GM12878 (cell line): ENCODE measurements around the gene BRI3BP. TPM values are rescaled to one million over a fixed set of nuclear protein-coding genes. Genes with fewer than 3 reads are reported as not detected.

Experiments
- ATAC-seq: fragments of 200-7000 bp; cut with Tn5 transposase; 3 replicates; pipeline ENCODE4 v1.9.1; 2020; ENCODE audit warnings: mild to moderate bottlenecking, moderate library complexity
- BruUV-seq: library from RNA; stranded (reverse); fragments of 400-500 nt; replicated peaks from 2 replicates; lab custom pipeline; 2021; lab: Mats Ljungman, UMichigan
- CTCF ChIA-PET: fragments of 300-600 bp; sonication (Branson Sonifier 250); formaldehyde crosslinking; extraction: SDS; loops from one replicate; lab custom pipeline; 2021; ENCODE audit warnings: inconsistent platforms; lab: Yijun Ruan, JAX
- POLR2A ChIA-PET: fragments of 350-600 bp; formaldehyde crosslinking; extraction: SDS; loops from one replicate; lab custom pipeline; 2021; ENCODE audit warnings: inconsistent platforms; lab: Charles Lee
- RAD21 ChIA-PET: fragments of 300-600 bp; sonication (Branson Sonifier 250); formaldehyde crosslinking; loops from one replicate; lab custom pipeline; 2023; ENCODE audit warnings: antibody characterized with exemption; ENCODE audit not compliant: unreplicated experiment; lab: Charles Lee
- SMC1A ChIA-PET: fragments of 300-600 bp; sonication (Branson Sonifier 250); formaldehyde crosslinking; loops from one replicate; lab custom pipeline; 2023; ENCODE audit not compliant: unreplicated experiment, uncharacterized antibody; lab: Charles Lee
- DNase-seq: peaks from one replicate; pipeline ENCODE4 v3.0.0-alpha.2; 2011; ENCODE audit warnings: low read depth, low spot score
- FAIRE-seq: peaks from 3 replicates; lab custom pipeline; 2011; peaks lifted over from hg19 to GRCh38; lab: Jason Lieb, UNC
- H2AFZ ChIP-seq: 2 replicates; pipeline ENCODE4 v1.6.0; 2011; ENCODE audit warnings: low read depth, low read length, control low read depth; ENCODE audit not compliant: control insufficient read depth
- H3K27ac ChIP-seq: 2 replicates; pipeline ENCODE4 v1.5.1; 2011; ENCODE audit warnings: control low read depth; ENCODE audit not compliant: control insufficient read depth, insufficient read depth
- H3K27me3 ChIP-seq, 2 experiments: replicated peaks in 1 of 2; 2 replicates each; pipeline versions ENCODE4 v1.6.0 to v1.6.1; 2011; ENCODE audit warnings: low read length in 1 of 2; ENCODE audit not compliant: control insufficient read depth in 2 of 2, insufficient read depth in 2 of 2
- H3K36me3 ChIP-seq, 2 experiments: 2 replicates each; pipeline ENCODE4 v1.5.1; 2011; ENCODE audit warnings: low read length in 1 of 2; ENCODE audit not compliant: control insufficient read depth in 2 of 2, insufficient read depth in 2 of 2
- H3K4me1 ChIP-seq: 2 replicates; pipeline ENCODE4 v1.6.1; 2011; ENCODE audit warnings: mild to moderate bottlenecking, low read length, moderate library complexity, mixed read lengths; ENCODE audit not compliant: control insufficient read depth, insufficient read depth
- H3K4me2 ChIP-seq: 2 replicates; pipeline ENCODE4 v1.6.0; 2011; ENCODE audit warnings: control low read depth; ENCODE audit not compliant: control insufficient read depth, insufficient read depth
- H3K4me3 ChIP-seq: fragments of 200-600 bp; sonication (generic); 2 replicates; pipeline ENCODE4 v1.5.1; 2016
- H3K79me2 ChIP-seq: 2 replicates; pipeline ENCODE4 v1.6.0; 2011; ENCODE audit warnings: low read length; ENCODE audit not compliant: control insufficient read depth, insufficient read depth
- H3K9ac ChIP-seq: 2 replicates; pipeline ENCODE4 v1.8.0; 2011; ENCODE audit warnings: low read length, control low read depth, mixed read lengths; ENCODE audit not compliant: control insufficient read depth, insufficient read depth
- H3K9me3 ChIP-seq: replicated peaks from 3 replicates; pipeline ENCODE4 v1.5.1; 2011; ENCODE audit warnings: mild to moderate bottlenecking, low read length; ENCODE audit not compliant: control insufficient read depth, insufficient read depth
- H4K20me1 ChIP-seq: 2 replicates; pipeline ENCODE4 v1.6.0; 2011; ENCODE audit not compliant: control insufficient read depth, insufficient read depth
- CEBPB ChIP-seq, 2 experiments: fragments of 150-350 bp in 1 of 2; IDR thresholded peaks; 2 replicates each; pipeline ENCODE4 v1.6.1; 2012 to 2014; ENCODE audit warnings: low read depth in 2 of 2, low read length in 2 of 2, borderline replicate concordance in 1 of 2, inconsistent platforms in 1 of 2
- LARP7 ChIP-seq: fragments of 450-650 bp; IDR thresholded peaks from 2 replicates; pipeline ENCODE4 v1.6.1; 2017; ENCODE audit warnings: mild to moderate bottlenecking
- MTA2 ChIP-seq: fragments of 450-650 bp; IDR thresholded peaks from 2 replicates; pipeline ENCODE4 v1.6.1; 2016; ENCODE audit warnings: low read depth, mild to moderate bottlenecking, moderate library complexity
- NFIC ChIP-seq: IDR thresholded peaks from 2 replicates; pipeline ENCODE4 v1.6.1; 2012; ENCODE audit warnings: low read depth, mild to moderate bottlenecking, inconsistent platforms, low read length, moderate library complexity
- NR2C1 ChIP-seq: fragments of 450-650 bp; IDR thresholded peaks from 2 replicates; pipeline ENCODE4 v1.6.1; 2017; ENCODE audit warnings: antibody characterized with exemption, mild to moderate bottlenecking, moderate library complexity
- RUNX3 ChIP-seq: IDR thresholded peaks from 2 replicates; pipeline ENCODE4 v1.6.1; 2012; ENCODE audit warnings: low read length, inconsistent platforms
- ZBED1 ChIP-seq: IDR thresholded peaks from 2 replicates; pipeline ENCODE4 v1.6.1; 2016; ENCODE audit warnings: borderline replicate concordance
- WGBS: methylation state at CpG from one replicate; pipeline ENCODE4 v1.1.6; 2016; ENCODE audit warnings: low lambda C conversion rate; ENCODE audit not compliant: insufficient replicate concordance, insufficient coverage; ENCODE audit errors: missing lambda C conversion rate; 5-methylcytosine and 5-hydroxymethylcytosine counted together
- in situ Hi-C: fragments of 300-500 bp; cut with MboI; formaldehyde crosslinking; loops from 9 replicates; pipeline ENCODE4 v1.14.3; 2018; ENCODE audit warnings: mixed read lengths
- intact Hi-C: fragments of 100-400 bp; cut with micrococcal nuclease; formaldehyde crosslinking; loops from one replicate; pipeline ENCODE4 v1.14.2; 2022; ENCODE audit not compliant: unreplicated experiment
- polyA plus RNA-seq, 11 experiments: library from polyadenylated mRNA; depleted of rRNA in 4 of 11; unstranded in 6 of 11; stranded (reverse) in 5 of 11; fragments of >200 nt; fragmentation: Nextera tagmentation in 4 of 11; fragmentation: Illumina TruSeq in 1 of 11; extraction: Ambion mirVana in 4 of 11; extraction: Trizol in 1 of 11; gene quantifications; 1 replicate in 1 of 11; 2 replicates in 10 of 11; pipeline versions ENCODE4 v1.2.1 to v1.2.3, GENCODE V29; 2011 to 2016; ENCODE audit warnings: inconsistent platforms in 2 of 11, missing spikeins in 2 of 11, low read depth in 1 of 11
- total RNA-seq, 4 experiments: library from RNA; depleted of rRNA in 3 of 4; stranded (reverse); fragments of >200 nt in 3 of 4; fragmentation: Illumina TruSeq in 1 of 4; extraction: Trizol in 1 of 4; gene quantifications; 2 replicates each; pipeline versions ENCODE4 v1.2.1 to v1.2.3, GENCODE V29; 2013 to 2021
- TF ChIP-seq, protein P1 (sequence below): fragments of 150-350 bp; IDR thresholded peaks from 2 replicates; pipeline ENCODE4 v1.6.1; 2016; ENCODE audit warnings: low read depth, low read length
- TF ChIP-seq, protein P2 (sequence below): IDR thresholded peaks from 2 replicates; pipeline ENCODE4 v1.6.1; 2011; ENCODE audit warnings: borderline replicate concordance, low read depth, mild to moderate bottlenecking, moderate library complexity, mixed read lengths, low read length; ENCODE audit not compliant: insufficient read depth; ENCODE audit errors: extremely low read length
- TF ChIP-seq, protein P3 (sequence below): IDR thresholded peaks from 2 replicates; pipeline ENCODE4 v1.6.1; 2011; ENCODE audit warnings: borderline replicate concordance, low read depth, mild to moderate bottlenecking, moderate library complexity, low read length; ENCODE audit not compliant: insufficient read depth, poor library complexity, severe bottlenecking
- TF ChIP-seq, protein P4 (sequence below): fragments of 450-650 bp; formaldehyde crosslinking; IDR thresholded peaks from 2 replicates; pipeline ENCODE4 v1.4.0; 2022; ENCODE audit warnings: mild to moderate bottlenecking, moderate library complexity

The BRI3BP gene
- total and polyA plus RNA-seq, 10 of the 15 experiments (the other 5 are each of a cell fraction or from before 2014, with no cell fraction given), result 11.5 to 37.0 (median 28.5) TPM

DNA sequence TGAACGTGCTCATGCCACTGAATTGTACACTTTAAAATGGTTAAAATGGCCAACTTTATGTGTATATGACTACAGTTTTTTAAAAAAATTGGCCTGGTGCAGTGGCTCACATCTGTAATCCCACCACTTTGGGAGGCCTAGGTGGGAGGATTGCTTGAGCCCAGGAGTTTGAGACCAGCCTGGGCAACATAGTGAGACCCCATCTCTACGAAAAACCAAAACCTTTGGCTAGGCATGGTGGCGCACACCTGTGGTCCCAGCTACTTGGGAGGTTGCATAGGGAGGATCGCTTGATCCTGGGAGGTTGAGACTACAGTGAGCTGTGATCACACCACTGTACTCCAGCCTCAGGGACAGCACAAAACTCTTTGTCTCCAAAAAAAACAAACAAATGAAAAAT is 5.3 kb downstream of the BRI3BP start (continued):
- TF ChIP-seq, protein P1, sequence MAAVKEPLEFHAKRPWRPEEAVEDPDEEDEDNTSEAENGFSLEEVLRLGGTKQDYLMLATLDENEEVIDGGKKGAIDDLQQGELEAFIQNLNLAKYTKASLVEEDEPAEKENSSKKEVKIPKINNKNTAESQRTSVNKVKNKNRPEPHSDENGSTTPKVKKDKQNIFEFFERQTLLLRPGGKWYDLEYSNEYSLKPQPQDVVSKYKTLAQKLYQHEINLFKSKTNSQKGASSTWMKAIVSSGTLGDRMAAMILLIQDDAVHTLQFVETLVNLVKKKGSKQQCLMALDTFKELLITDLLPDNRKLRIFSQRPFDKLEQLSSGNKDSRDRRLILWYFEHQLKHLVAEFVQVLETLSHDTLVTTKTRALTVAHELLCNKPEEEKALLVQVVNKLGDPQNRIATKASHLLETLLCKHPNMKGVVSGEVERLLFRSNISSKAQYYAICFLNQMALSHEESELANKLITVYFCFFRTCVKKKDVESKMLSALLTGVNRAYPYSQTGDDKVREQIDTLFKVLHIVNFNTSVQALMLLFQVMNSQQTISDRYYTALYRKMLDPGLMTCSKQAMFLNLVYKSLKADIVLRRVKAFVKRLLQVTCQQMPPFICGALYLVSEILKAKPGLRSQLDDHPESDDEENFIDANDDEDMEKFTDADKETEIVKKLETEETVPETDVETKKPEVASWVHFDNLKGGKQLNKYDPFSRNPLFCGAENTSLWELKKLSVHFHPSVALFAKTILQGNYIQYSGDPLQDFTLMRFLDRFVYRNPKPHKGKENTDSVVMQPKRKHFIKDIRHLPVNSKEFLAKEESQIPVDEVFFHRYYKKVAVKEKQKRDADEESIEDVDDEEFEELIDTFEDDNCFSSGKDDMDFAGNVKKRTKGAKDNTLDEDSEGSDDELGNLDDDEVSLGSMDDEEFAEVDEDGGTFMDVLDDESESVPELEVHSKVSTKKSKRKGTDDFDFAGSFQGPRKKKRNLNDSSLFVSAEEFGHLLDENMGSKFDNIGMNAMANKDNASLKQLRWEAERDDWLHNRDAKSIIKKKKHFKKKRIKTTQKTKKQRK, result no peak
- TF ChIP-seq RUNX3 (no peak), NR2C1 (no peak), CEBPB (IDR thresholded peaks at IDR 0.05; ENCODE audit: borderline replicate concordance in 1 of 2, low read depth in 2 of 2, low read length in 2 of 2) (no peak), NFIC (no peak)
- TF ChIP-seq, protein P2, sequence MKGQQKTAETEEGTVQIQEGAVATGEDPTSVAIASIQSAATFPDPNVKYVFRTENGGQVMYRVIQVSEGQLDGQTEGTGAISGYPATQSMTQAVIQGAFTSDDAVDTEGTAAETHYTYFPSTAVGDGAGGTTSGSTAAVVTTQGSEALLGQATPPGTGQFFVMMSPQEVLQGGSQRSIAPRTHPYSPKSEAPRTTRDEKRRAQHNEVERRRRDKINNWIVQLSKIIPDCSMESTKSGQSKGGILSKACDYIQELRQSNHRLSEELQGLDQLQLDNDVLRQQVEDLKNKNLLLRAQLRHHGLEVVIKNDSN, result no peak

DNA sequence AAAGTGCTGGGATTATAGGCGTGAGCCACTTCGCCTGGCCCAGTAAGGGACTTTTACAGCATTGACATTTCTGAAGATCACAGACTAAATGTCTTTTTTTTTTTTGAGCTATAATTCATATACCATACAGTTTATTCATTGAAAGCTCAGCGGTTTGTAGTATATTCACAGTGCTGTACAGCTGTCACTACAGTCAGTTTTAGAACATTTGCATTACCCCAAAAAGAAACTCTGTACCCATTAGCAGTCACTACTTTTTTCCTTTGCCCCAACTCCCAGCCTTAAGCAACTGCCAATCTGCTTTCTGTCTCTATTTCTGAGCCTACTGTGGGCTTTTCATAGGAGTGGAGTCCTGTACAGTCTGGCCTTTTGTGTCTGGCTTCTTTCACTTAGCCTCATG is 8.2 kb downstream of the BRI3BP start:
- ATAC-seq (no peak), FAIRE-seq (no peak), DNase-seq (no peak)
- no peak overlapping the region for H3K27ac ChIP-seq
- ChIA-PET CTCF (no interaction called here), SMC1A (no interaction called here), RAD21 (interaction anchor here (1.0 kb wide), 1 partner anchor 64 kb away, joined by 3 read pairs; no protein-coding TSS in a partner anchor), POLR2A (no interaction called here)
- H3K4me3 ChIP-seq, result no peak overlapping the region
- BruUV-seq, result no TSS peak
- no peaks in the 10 kb centered on the region for H3K27me3 ChIP-seq
- in situ Hi-C loops, result no loop called here
- peaks cover 5 to 19% of the 10 kb centered on the region in 2 experiments; a peak in 3 of 4 replicates for H3K36me3 ChIP-seq
- no peak overlapping the region for H3K9ac ChIP-seq
- 97% methylated on average over 3 of the region's 3 CpGs for WGBS
- no peaks in the 10 kb centered on the region for H4K20me1 ChIP-seq
- H3K4me2 ChIP-seq, result no peak overlapping the region
- H2AFZ ChIP-seq, result no peak overlapping the region
- peaks cover 2% of the 10 kb centered on the region; the same call in 2 of the 3 replicates for H3K9me3 ChIP-seq
- H3K4me1 ChIP-seq, result peaks cover 6% of the 10 kb centered on the region; the same call in 1 of the 2 replicates
- intact Hi-C loops, result no loop called here
- peaks cover 78% of the 10 kb centered on the region for H3K79me2 ChIP-seq
- TF ChIP-seq, protein P2, result no peak
- no peak for TF ChIP-seq MTA2
- TF ChIP-seq LARP7, result no peak
- TF ChIP-seq, protein P3, sequence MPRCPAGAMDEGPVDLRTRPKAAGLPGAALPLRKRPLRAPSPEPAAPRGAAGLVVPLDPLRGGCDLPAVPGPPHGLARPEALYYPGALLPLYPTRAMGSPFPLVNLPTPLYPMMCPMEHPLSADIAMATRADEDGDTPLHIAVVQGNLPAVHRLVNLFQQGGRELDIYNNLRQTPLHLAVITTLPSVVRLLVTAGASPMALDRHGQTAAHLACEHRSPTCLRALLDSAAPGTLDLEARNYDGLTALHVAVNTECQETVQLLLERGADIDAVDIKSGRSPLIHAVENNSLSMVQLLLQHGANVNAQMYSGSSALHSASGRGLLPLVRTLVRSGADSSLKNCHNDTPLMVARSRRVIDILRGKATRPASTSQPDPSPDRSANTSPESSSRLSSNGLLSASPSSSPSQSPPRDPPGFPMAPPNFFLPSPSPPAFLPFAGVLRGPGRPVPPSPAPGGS, result no peak
- no peak for TF ChIP-seq ZBED1
- TF ChIP-seq, protein P4, sequence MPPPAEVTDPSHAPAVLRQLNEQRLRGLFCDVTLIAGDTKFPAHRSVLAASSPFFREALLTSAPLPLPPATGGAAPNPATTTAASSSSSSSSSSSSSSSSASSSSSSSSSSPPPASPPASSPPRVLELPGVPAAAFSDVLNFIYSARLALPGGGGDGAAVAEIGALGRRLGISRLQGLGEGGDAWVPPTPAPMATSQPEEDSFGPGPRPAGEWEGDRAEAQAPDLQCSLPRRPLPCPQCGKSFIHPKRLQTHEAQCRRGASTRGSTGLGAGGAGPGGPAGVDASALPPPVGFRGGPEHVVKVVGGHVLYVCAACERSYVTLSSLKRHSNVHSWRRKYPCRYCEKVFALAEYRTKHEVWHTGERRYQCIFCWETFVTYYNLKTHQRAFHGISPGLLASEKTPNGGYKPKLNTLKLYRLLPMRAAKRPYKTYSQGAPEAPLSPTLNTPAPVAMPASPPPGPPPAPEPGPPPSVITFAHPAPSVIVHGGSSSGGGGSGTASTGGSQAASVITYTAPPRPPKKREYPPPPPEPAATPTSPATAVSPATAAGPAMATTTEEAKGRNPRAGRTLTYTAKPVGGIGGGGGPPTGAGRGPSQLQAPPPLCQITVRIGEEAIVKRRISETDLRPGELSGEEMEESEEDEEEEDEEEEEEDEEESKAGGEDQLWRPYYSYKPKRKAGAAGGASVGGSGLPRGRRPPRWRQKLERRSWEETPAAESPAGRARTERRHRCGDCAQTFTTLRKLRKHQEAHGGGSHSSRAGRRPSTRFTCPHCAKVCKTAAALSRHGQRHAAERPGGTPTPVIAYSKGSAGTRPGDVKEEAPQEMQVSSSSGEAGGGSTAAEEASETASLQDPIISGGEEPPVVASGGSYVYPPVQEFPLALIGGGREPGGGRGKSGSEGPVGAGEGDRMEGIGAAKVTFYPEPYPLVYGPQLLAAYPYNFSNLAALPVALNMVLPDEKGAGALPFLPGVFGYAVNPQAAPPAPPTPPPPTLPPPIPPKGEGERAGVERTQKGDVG (CRISPR knock-in tag), result no peak
